Subcutaneous abdominal adipose tissue (tissue), 5 donors: ENCODE data around the gene CTIF.

Experiments used
- H3K27ac ChIP-seq: one replicate; pipeline ENCODE4 v1.7.0; 2013; ENCODE audit warnings: low read depth, mild to moderate bottlenecking, inconsistent platforms, low read length, moderate library complexity
- H3K27me3 ChIP-seq, 5 donors: one replicate each; pipeline ENCODE4 v1.7.0; 2013; ENCODE audit warnings: low read length in 5 of 5, inconsistent platforms in 1 of 5; ENCODE audit not compliant: control insufficient read depth in 5 of 5, insufficient read depth in 4 of 5
- H3K36me3 ChIP-seq, 5 donors: one replicate each; pipeline ENCODE4 v1.7.0; 2013; ENCODE audit warnings: low read length in 5 of 5; ENCODE audit not compliant: control insufficient read depth in 5 of 5, insufficient read depth in 5 of 5
- H3K4me1 ChIP-seq, 5 donors: one replicate each; pipeline ENCODE4 v1.7.0; 2013; ENCODE audit warnings: low read length in 5 of 5, mild to moderate bottlenecking in 3 of 5, moderate library complexity in 1 of 5; ENCODE audit not compliant: control insufficient read depth in 5 of 5, insufficient read depth in 5 of 5
- H3K4me3 ChIP-seq, 5 donors: one replicate each; pipeline ENCODE4 v1.7.0; 2013; ENCODE audit warnings: low read length in 5 of 5, low read depth in 1 of 5
- H3K9ac ChIP-seq, 5 donors: one replicate each; pipeline ENCODE4 v1.7.0; 2013; ENCODE audit warnings: low read length in 5 of 5, mild to moderate bottlenecking in 4 of 5, moderate library complexity in 3 of 5
- H3K9me3 ChIP-seq, 5 donors: one replicate each; pipeline ENCODE4 v1.7.0; 2013; ENCODE audit warnings: low read length in 5 of 5; ENCODE audit not compliant: control insufficient read depth in 5 of 5
- donor health status: healthy.
- donor health status: healthy.
- donor health status: healthy.
- donor health status: healthy.
- donor health status: healthy.

CTIF gene

GRCh38 chr18:48667276-48668254 lies 128.7 kb downstream of the CTIF start:
- Histone ChIP-seq H3K4me3 (no peak overlapping the region), H3K9me3 (peaks cover 0 to 9% (median 4%) of the 10 kb centered on the region in 5 donors), H3K27ac (no peak overlapping the region), H3K36me3 (peaks cover 17 to 64% (median 58%) of the 10 kb centered on the region in 5 donors), H3K9ac (no peak overlapping the region), H3K4me1 (peaks cover 0 to 7% (median 6%) of the 10 kb centered on the region in 5 donors), H3K27me3 (no peaks in the 10 kb centered on the region)

GRCh38 chr18:48668466-48669179 lies 129.8 kb downstream of the CTIF start:
- Histone ChIP-seq H3K9ac (no peak overlapping the region), H3K9me3 (peaks cover 0 to 9% (median 4%) of the 10 kb centered on the region in 5 donors), H3K4me1 (peaks cover 0 to 12% (median 7%) of the 10 kb centered on the region in 5 donors), H3K4me3 (no peak overlapping the region), H3K27ac (no peak overlapping the region), H3K27me3 (no peaks in the 10 kb centered on the region), H3K36me3 (peaks cover 17 to 69% (median 58%) of the 10 kb centered on the region in 5 donors)

- H3K4me1 ChIP-seq = peaks cover under 1 to 12% (median 4%) of the 10 kb centered on the region in 5 donors
- peaks cover 17 to 71% (median 58%) of the 10 kb centered on the region in 5 donors for H3K36me3 ChIP-seq
- no peak overlapping the region for H3K27ac ChIP-seq
- no peak overlapping the region for H3K9ac ChIP-seq
- H3K4me3 ChIP-seq = no peak overlapping the region
- H3K9me3 ChIP-seq = peaks cover 0 to 9% (median 4%) of the 10 kb centered on the region in 5 donors
- H3K27me3 ChIP-seq = no peaks in the 10 kb centered on the region
Measured at GRCh38 chr18:48669180-48669675, 130.4 kb downstream of the CTIF start.

- Histone ChIP-seq H3K9ac (no peak overlapping the region), H3K36me3 (peaks cover 17 to 75% (median 54%) of the 10 kb centered on the region in 5 donors), H3K4me1 (peaks cover 0 to 18% (median 3%) of the 10 kb centered on the region in 5 donors), H3K9me3 (peaks cover 0 to 9% (median 4%) of the 10 kb centered on the region in 5 donors), H3K27me3 (no peaks in the 10 kb centered on the region), H3K27ac (no peak overlapping the region), H3K4me3 (no peak overlapping the region)
Measured at GRCh38 chr18:48669991-48670750, 131.3 kb downstream of the CTIF start.

GRCh38 chr18:48670751-48671560 lies 132.1 kb downstream of the CTIF start:
- Histone ChIP-seq H3K27ac (no peak overlapping the region), H3K27me3 (no peaks in the 10 kb centered on the region), H3K4me3 (no peak overlapping the region), H3K4me1 (peaks cover 0 to 25% (median 8%) of the 10 kb centered on the region in 5 donors), H3K9me3 (peaks cover 0 to 9% (median 4%) of the 10 kb centered on the region in 5 donors), H3K36me3 (peaks cover 10 to 67% (median 46%) of the 10 kb centered on the region in 5 donors), H3K9ac (no peak overlapping the region)

- Histone ChIP-seq H3K36me3 (peaks cover 7 to 61% (median 40%) of the 10 kb centered on the region in 5 donors), H3K4me1 (peaks cover 2 to 31% (median 14%) of the 10 kb centered on the region in 5 donors), H3K9me3 (peaks cover 0 to 9% (median 4%) of the 10 kb centered on the region in 5 donors), H3K27ac (no peak overlapping the region), H3K27me3 (no peaks in the 10 kb centered on the region), H3K9ac (no peak overlapping the region), H3K4me3 (no peak overlapping the region)
Measured at GRCh38 chr18:48671561-48671945, 132.7 kb downstream of the CTIF start.

GRCh38 chr18:48672671-48673340 lies 134.0 kb downstream of the CTIF start:
- H3K36me3 ChIP-seq = peaks cover 5 to 55% (median 32%) of the 10 kb centered on the region in 5 donors
- H3K4me1 ChIP-seq = peaks cover 4 to 38% (median 23%) of the 10 kb centered on the region in 5 donors
- no peaks in the 10 kb centered on the region for H3K27me3 ChIP-seq
- peaks cover 0 to 9% (median 4%) of the 10 kb centered on the region in 5 donors for H3K9me3 ChIP-seq
- H3K9ac ChIP-seq = peak overlapping the region in 1 of 5 donors; percentile 0
- H3K27ac ChIP-seq = peak overlapping the region; percentile 59
- H3K4me3 ChIP-seq = no peak overlapping the region

GRCh38 chr18:48673456-48673852 lies 134.6 kb downstream of the CTIF start:
- H3K27ac ChIP-seq = peak overlapping the region; percentile 59
- H3K4me3 ChIP-seq = no peak overlapping the region
- H3K36me3 ChIP-seq = peaks cover 5 to 48% (median 25%) of the 10 kb centered on the region in 5 donors
- peaks cover 0 to 9% (median 4%) of the 10 kb centered on the region in 5 donors for H3K9me3 ChIP-seq
- peaks cover 4 to 38% (median 23%) of the 10 kb centered on the region in 5 donors for H3K4me1 ChIP-seq
- H3K27me3 ChIP-seq = no peaks in the 10 kb centered on the region
- peak overlapping the region in 1 of 5 donors; percentile 0 for H3K9ac ChIP-seq
